Panc1 (cell line): ENCODE results near the gene SEPTIN5.

Experiments
- POLR2AphosphoS5 ChIP-seq: IDR thresholded peaks from 2 replicates; pipeline ENCODE4 v1.6.1; 2012; ENCODE audit warnings: mild to moderate bottlenecking, low read depth, low read length, moderate library complexity
- REST ChIP-seq, 2 experiments: IDR thresholded peaks; 2 replicates each; pipeline ENCODE4 v1.6.1; 2011 to 2012; ENCODE audit warnings: low read depth in 2 of 2, control low read depth in 1 of 2, low read length in 1 of 2, mild to moderate bottlenecking in 1 of 2, moderate library complexity in 1 of 2; ENCODE audit not compliant: insufficient read depth in 1 of 2
- TF ChIP-seq, protein P1 (sequence below): fragments of 450-650 bp; IDR thresholded peaks from 2 replicates; pipeline ENCODE4 v1.5.1; 2017; ENCODE audit warnings: mild to moderate bottlenecking

- TF ChIP-seq POLR2AphosphoS5 (no peak), REST (IDR thresholded peaks at IDR 0.05; ENCODE audit: insufficient read depth in 1 of 2, low read depth in 2 of 2, low read length in 1 of 2) (no peak)
- TF ChIP-seq, protein P1, sequence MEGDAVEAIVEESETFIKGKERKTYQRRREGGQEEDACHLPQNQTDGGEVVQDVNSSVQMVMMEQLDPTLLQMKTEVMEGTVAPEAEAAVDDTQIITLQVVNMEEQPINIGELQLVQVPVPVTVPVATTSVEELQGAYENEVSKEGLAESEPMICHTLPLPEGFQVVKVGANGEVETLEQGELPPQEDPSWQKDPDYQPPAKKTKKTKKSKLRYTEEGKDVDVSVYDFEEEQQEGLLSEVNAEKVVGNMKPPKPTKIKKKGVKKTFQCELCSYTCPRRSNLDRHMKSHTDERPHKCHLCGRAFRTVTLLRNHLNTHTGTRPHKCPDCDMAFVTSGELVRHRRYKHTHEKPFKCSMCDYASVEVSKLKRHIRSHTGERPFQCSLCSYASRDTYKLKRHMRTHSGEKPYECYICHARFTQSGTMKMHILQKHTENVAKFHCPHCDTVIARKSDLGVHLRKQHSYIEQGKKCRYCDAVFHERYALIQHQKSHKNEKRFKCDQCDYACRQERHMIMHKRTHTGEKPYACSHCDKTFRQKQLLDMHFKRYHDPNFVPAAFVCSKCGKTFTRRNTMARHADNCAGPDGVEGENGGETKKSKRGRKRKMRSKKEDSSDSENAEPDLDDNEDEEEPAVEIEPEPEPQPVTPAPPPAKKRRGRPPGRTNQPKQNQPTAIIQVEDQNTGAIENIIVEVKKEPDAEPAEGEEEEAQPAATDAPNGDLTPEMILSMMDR, result no peak
Observed at GRCh38 chr22:19681863-19682245, 32.4 kb upstream of the SEPTIN5 start.
